ENCODE results near the gene GALR2. TPM values are rescaled to one million over a fixed set of nuclear protein-coding genes. Genes with fewer than 3 reads are reported as not detected.

The GALR2 gene
- total and polyA plus RNA-seq, 9 of the 15 experiments (the other 6 are each of a cell fraction or from before 2014, with no cell fraction given) = 0.34 TPM; not detected in 8

DNA sequence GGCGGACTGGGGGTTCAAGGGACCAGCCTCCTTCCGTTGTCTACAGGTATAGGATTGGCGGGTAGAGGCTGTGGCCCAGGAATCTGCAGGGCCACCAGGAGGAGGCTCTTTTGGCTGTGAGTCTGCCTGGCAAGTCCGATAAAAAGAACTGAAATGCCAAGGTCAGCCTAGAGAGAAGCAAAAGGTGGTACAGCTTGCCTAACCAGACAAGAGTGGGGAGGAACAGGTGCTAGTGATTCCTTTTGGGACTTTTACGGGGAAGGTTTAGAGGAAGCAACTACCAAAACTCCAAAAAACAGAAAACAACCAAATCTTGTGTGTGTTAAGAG, 41.8 kb upstream of the GALR2 start:
- Histone ChIP-seq H2AFZ (ENCODE audit: low read depth, low read length) (no peak overlapping the region), H3K9me3 (replicated peaks; ENCODE audit: control insufficient read depth, insufficient read depth, low read depth, low read length) (no peaks in the 10 kb centered on the region), H4K20me1 (replicated peaks; ENCODE audit: control insufficient read depth, insufficient read depth, low read length) (no peaks in the 10 kb centered on the region), H3K36me3 (ENCODE audit: control insufficient read depth, insufficient read depth, low read length) (peaks cover under 1% of the 10 kb centered on the region; the same call in 1 of the 3 replicates), H3K27me3 (ENCODE audit: control insufficient read depth in 2 of 2, insufficient read depth in 2 of 2, low read length in 2 of 2) (no peaks in the 10 kb centered on the region), H3K9ac (ENCODE audit: insufficient read depth in 1 of 2, low read depth in 2 of 2, low read length in 2 of 2) (no peak overlapping the region), H3K4me3 (no peak overlapping the region), H3K27ac (ENCODE audit: extremely low read depth, low read depth, low read length) (no peak overlapping the region), H3K4me1 (replicated peaks in 1 of 2; ENCODE audit: control insufficient read depth in 2 of 2, insufficient read depth in 2 of 2, low read length in 2 of 2) (peaks cover 8 to 19% of the 10 kb centered on the region in 2 experiments), H3K4me2 (ENCODE audit: insufficient read depth, low read length) (no peak overlapping the region), H3K9me1 (ENCODE audit: control insufficient read depth, insufficient read depth, low read length) (no peaks in the 10 kb centered on the region), H3K79me2 (ENCODE audit: control insufficient read depth, insufficient read depth, low read length) (no peaks in the 10 kb centered on the region)
- CTCF ChIA-PET (ENCODE audit: low intra/inter-chr PET ratio) = no interaction called here
- TF ChIP-seq EWSR1 (IDR thresholded peaks at IDR 0.05; ENCODE audit: borderline replicate concordance, low read depth, partially characterized antibody) (no peak), FOXP1 (CRISPR knock-in tag; IDR thresholded peaks at IDR 0.05) (no peak), HBP1 (CRISPR knock-in tag; IDR thresholded peaks at IDR 0.05) (no peak), CBX8 (IDR thresholded peaks at IDR 0.05; ENCODE audit: borderline replicate concordance, extremely low read depth, low read depth, low read length, poor library complexity, severe bottlenecking) (no peak), SAFB (IDR thresholded peaks at IDR 0.05; ENCODE audit: borderline replicate concordance, low read depth, low read length) (no peak), PCBP1 (IDR thresholded peaks at IDR 0.05; ENCODE audit: low read depth, low read length, poor library complexity, severe bottlenecking) (no peak), NCOR1 (IDR thresholded peaks at IDR 0.05) (no peak)
- POLR2A ChIA-PET = interaction anchor here (0.6 to 0.8 kb wide), 3 partner anchors 38 to 247 kb away, joined by 3 to 4 read pairs (median 3); no protein-coding TSS in a partner anchor
- BruUV-seq (replicated peaks) = no TSS peak
- ATAC-seq (no peak), DNase-seq (ENCODE audit: extremely low read depth in 1 of 4, low spot score in 3 of 4) (no peak), FAIRE-seq (no peak)
- WGBS (ENCODE audit: insufficient coverage, low coverage, missing lambda C conversion rate) = 69% methylated on average over 5 of the region's 5 CpGs
- intact Hi-C loops (cut with micrococcal nuclease) (no loop called here), in situ Hi-C loops (cut with MboI) (no loop called here)

Data from K562 (cell line).